AG04450 (cell line): ENCODE results near the gene PACRG. TPM values are rescaled to one million over a fixed set of nuclear protein-coding genes. Genes with fewer than 3 reads are reported as not detected.

Experiments
- CTCF ChIA-PET: fragments of 300-600, 350-600 bp; formaldehyde crosslinking; extraction: SDS; loops from one replicate; lab custom pipeline; 2022; ENCODE audit warnings: antibody characterized with exemption, inconsistent platforms; lab: Charles Lee
- POLR2A ChIA-PET: fragments of 350-600 bp; formaldehyde crosslinking; extraction: SDS; loops from one replicate; lab custom pipeline; 2021; ENCODE audit warnings: antibody characterized with exemption, inconsistent platforms; lab: Yijun Ruan, JAX
- DNase-seq: peaks from one replicate; pipeline ENCODE4 v3.0.0-alpha.2; 2011; ENCODE audit warnings: low read depth, low spot score
- H3K27ac ChIP-seq: one replicate; pipeline ENCODE4 v1.5.1; 2012; ENCODE audit warnings: low read depth, low read length, control low read depth
- H3K27me3 ChIP-seq: one replicate; pipeline ENCODE4 v1.6.0; 2012; ENCODE audit warnings: low read length; ENCODE audit not compliant: control insufficient read depth, insufficient read depth
- H3K4me3 ChIP-seq: 2 replicates; pipeline ENCODE4 v1.5.1; 2011; ENCODE audit warnings: mild to moderate bottlenecking, low read depth, low read length, control low read depth
- H3K9me3 ChIP-seq: 2 replicates; pipeline ENCODE4 v1.5.1; 2012; ENCODE audit warnings: low read length; ENCODE audit not compliant: control insufficient read depth, insufficient read depth
- CTCF ChIP-seq: IDR thresholded peaks from 2 replicates; pipeline ENCODE4 v1.5.1; 2011; ENCODE audit warnings: low read depth, low read length, control low read depth, inconsistent platforms
- polyA plus RNA-seq: library from polyadenylated mRNA; depleted of rRNA; stranded (reverse); fragments of >200 nt; gene quantifications from 2 replicates; pipeline ENCODE4 v1.2.3, GENCODE V29; 2011

PACRG gene
- polyA plus RNA-seq, 1 experiment = not detected

- POLR2A ChIA-PET = no interaction called here
- H3K27me3 ChIP-seq = no peaks in the 10 kb centered on the region
These were observed 581.1 kb downstream of the PACRG start for GRCh38 chr6:163308629-163309440.

GRCh38 chr6:163309491-163310026 is 581.8 kb downstream of the PACRG start:
- Histone ChIP-seq H3K27ac (no peak overlapping the region), H3K9me3 (peaks cover 16% of the 10 kb centered on the region), H3K4me3 (no peak overlapping the region), H3K27me3 (no peaks in the 10 kb centered on the region)
- DNase-seq = no peak
- POLR2A ChIA-PET = no interaction called here
- no peak for TF ChIP-seq CTCF
- CTCF ChIA-PET = no interaction called here

More at GRCh38 chr6:163308629-163309440, 581.1 kb downstream of the PACRG start:
- Histone ChIP-seq H3K4me3 (no peak overlapping the region), H3K27ac (no peak overlapping the region), H3K9me3 (peaks cover 16% of the 10 kb centered on the region)
- no peak for DNase-seq
- CTCF ChIA-PET = interaction anchor here (0.6 kb wide), 1 partner anchor 133 kb away, joined by 3 read pairs; no protein-coding TSS in a partner anchor
- no peak for TF ChIP-seq CTCF

GRCh38 chr6:163310096-163310972 is 582.6 kb downstream of the PACRG start:
- Histone ChIP-seq H3K27ac (no peak overlapping the region), H3K27me3 (no peaks in the 10 kb centered on the region), H3K4me3 (no peak overlapping the region), H3K9me3 (peaks cover 16% of the 10 kb centered on the region)
- ChIA-PET CTCF (no interaction called here), POLR2A (no interaction called here)
- TF ChIP-seq CTCF = no peak
- DNase-seq = no peak

- Histone ChIP-seq H3K4me3 (no peak overlapping the region), H3K9me3 (peaks cover 16% of the 10 kb centered on the region), H3K27ac (no peak overlapping the region), H3K27me3 (no peaks in the 10 kb centered on the region)
- ChIA-PET CTCF (no interaction called here), POLR2A (no interaction called here)
- DNase-seq = no peak
- no peak for TF ChIP-seq CTCF
These were observed 583.2 kb downstream of the PACRG start for GRCh38 chr6:163310973-163311383.
